ENCODE measurements around the gene SUCLA2.
"Not testable (repeated sequence)": the region's sequence is repeated elsewhere in the genome, so short reads cannot be mapped to it uniquely, and the experiment has no call there.

Gene SUCLA2

DNA sequence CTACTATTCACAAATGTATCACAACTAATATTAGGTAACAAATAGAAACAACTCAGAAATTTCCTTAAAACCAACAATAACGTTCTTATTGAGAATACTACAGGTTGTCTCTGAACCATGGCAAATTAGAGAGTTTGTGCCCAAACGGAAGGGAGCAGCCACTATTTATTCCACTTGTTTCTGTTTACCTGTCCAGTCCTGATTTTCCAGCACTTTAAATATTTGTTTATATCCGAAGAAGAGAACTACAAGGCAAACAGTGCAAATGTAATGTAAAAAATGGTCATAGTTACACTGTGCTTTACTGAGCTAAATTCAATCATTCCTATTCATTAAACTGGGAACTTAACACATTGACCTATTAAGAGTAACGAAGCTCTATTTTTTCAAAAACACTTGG is 9.2 kb downstream of the SUCLA2 start:
- no peak for DNase-seq (ENCODE audit: low read depth)

- DNase-seq (ENCODE audit: low read depth), result no peak
Observed at GRCh38 chr13:47990920-47991466, 10.1 kb downstream of the SUCLA2 start.

- no peak for DNase-seq (ENCODE audit: low read depth)
Observed at GRCh38 chr13:47990427-47990826, 10.6 kb downstream of the SUCLA2 start.

GRCh38 chr13:47983070-47983469 is 18.0 kb downstream of the SUCLA2 start:
- no peak for DNase-seq (ENCODE audit: low read depth)

GRCh38 chr13:47976325-47976724 is 24.7 kb downstream of the SUCLA2 start:
- DNase-seq (ENCODE audit: low read depth), result no peak

DNA sequence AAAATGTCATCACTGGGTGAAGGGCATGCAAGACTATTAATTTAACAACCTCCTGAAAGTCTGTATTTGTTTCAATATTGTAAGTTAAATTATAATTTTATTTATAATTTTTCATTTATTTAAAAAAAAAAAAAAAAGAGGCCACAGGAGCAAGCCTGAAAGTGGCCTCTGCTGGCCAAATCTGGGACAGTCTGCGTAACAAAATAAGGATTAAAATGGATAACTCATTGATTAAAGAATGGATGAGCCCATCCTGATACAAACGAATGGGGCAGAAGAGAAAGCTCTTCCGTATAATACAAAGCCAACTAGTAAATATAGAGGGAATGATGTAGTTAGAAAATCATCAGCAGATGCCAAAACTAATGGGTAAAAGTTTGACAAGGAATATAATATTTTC is 36.2 kb downstream of the SUCLA2 start:
- no peak for DNase-seq (ENCODE audit: low read depth)

- no peak for DNase-seq (ENCODE audit: low read depth)
Observed at GRCh38 chr13:47962237-47962636, 38.8 kb downstream of the SUCLA2 start.

DNA sequence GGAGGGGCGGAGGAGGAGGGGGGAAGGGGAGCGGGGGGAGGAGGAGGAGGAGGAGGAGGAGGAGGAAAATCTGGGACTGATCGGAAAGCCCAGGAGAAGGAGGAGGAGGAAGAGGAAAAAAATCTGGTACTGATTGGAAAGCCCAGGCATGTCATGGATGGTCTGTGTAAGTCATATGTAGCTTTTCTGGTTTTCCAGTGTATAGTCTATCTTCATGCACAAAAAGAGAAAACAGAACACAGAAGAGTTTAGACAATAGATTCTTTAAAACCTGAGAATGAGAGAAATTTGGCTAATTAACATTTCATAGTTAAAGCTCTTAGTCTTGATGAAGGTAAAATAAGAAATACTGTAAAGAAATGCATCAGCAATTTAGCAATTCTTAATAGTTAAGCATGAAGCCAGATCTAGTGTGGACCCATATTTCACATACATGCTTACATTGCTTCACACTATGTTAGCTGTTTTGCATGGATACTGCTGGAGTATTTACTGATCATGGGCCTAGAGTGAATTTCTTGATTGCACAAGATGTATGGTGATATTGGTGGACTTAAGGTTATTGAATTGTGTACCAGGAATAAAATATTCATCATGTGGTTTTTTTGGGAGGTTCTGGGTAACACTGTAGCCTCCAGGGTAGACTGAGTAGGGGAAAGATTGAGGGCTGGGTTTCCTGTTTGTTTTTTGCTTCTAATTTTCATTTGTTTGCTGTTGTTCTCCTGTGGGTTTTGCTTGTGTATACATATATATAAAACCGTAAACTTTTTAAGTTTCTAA is 41.4 kb downstream of the SUCLA2 start:
- no peak for DNase-seq (ENCODE audit: low read depth)

DNA sequence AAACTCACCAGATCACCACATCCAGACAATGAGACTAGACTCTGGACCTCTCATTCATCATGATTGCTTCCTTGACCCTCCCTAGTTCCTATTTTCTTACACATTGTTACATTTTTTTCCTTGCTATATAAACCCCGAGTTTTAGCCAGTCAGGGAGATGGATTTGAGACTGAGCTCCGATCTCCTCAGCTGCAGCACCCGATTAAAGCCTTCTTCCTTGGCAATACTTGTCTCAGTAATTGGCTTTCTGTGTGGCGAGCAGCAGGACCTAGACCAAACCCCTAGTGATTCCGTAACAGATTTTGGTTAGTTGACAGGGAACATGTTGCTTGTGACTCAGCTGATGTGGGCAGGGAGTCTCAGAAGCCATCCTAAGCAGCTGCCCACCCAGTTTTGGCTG is 44.0 kb downstream of the SUCLA2 start:
- no peak for DNase-seq (ENCODE audit: low read depth)

DNA sequence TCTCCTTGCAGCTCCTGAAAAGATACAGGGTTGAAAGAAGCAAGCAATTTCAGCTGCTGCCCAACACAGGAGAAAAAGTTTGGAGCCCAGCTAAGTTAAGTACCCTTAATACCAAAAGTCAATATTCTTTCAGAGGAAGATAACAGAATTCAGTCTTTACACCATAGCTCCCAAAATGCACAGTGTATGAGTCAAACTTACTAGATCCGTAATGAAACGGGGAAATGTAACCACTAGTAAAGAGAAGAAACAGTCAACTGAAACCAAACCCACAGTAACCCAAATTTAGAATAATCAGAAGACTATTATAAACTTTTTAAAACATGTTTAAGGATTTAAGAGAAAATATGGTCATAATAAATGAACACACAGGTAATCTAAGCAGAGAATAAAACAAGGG is 45.2 kb downstream of the SUCLA2 start:
- no peak for DNase-seq (ENCODE audit: low read depth)

DNA sequence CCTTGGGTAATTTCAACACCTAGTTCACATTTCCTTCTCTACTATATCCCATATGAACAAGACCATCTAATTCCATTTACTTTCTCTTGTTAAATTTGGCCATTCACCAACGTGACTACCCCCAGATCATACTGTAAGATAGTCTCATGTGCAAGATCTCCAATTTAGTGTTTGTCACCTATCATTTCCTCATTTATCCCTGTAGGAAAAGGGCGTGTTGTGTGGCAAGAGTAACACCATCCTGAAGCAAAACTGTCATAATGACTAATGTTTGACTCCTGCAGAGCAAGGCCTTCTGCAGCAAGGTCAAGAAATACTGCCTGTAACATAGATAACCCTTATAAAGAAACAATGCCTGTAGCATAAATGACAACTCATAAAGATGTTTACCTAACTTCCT is 51.3 kb downstream of the SUCLA2 start:
- no peak for DNase-seq (ENCODE audit: low read depth)

DNA sequence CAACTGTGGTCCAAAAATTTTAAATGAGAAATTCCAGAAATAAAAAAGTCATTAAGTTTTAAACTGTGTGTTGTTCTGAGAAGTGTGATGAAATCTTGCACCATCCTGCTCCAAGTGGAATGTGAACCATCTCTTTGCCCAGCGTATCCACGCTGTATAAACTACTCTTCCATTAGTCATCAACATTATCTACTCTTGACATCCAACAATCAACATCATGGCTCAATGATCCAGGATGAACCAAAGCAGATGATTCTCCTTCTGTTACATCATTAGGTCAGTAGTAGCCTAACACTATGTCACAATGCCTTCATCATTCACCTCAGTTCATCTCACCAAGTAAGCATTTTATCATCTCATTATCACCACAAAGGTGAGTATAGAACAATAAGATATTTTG is 55.3 kb downstream of the SUCLA2 start:
- no peak for DNase-seq (ENCODE audit: low read depth)

- DNase-seq (ENCODE audit: low read depth), result not testable (repeated sequence)
Observed at GRCh38 chr13:47945146-47945545, 55.9 kb downstream of the SUCLA2 start.

GRCh38 chr13:47934371-47934770 is 66.7 kb downstream of the SUCLA2 start:
- no peak for DNase-seq (ENCODE audit: low read depth)

GRCh38 chr13:47932950-47933923 is 67.8 kb downstream of the SUCLA2 start:
- no peak for DNase-seq (ENCODE audit: low read depth)

DNA sequence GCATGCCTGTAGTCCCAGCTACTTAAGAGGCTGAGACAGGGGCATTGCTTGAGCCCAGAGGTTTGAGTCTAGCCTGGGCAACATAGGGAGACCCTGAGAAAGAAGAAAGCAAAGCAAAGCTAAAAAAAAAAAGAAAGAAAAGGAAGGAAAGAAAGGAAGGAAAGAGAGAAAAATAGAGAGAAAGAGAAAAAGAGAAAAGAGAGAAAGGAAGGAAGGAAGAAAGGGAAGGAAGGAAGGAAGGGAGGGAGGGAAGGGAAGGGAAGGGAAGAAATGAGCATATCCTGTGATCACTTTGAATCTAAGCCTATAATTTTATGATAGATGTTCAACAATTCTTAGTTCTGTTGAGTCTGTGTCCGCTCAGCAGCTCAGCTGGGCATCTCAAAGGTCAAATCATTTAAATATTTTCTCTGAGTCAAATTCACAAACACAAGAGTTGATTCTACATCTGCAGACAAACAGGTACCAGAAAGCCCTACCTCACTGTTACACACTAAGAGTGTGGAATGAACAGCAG is 70.4 kb downstream of the SUCLA2 start:
- DNase-seq (ENCODE audit: low read depth), result no peak

DNA sequence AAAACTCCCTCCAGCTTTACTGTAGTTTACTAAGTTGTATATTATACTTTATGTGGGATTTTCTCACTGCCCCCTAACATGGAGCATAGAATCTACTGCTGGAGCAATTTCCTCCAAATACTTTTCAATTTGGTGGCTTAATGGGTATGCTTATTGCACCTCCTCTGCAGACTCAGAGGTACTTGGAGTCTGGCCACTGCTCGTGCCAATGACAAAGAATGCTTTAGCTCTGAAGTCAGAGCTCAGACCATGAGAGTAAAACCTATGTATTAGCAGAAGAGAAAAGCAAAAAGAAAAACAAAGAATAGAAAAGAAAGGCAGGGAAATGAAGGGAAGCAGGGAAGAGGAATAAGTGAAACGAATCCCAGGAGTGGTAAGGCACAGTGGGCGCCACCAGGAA is 71.9 kb downstream of the SUCLA2 start:
- DNase-seq (ENCODE audit: low read depth), result no peak

DNA sequence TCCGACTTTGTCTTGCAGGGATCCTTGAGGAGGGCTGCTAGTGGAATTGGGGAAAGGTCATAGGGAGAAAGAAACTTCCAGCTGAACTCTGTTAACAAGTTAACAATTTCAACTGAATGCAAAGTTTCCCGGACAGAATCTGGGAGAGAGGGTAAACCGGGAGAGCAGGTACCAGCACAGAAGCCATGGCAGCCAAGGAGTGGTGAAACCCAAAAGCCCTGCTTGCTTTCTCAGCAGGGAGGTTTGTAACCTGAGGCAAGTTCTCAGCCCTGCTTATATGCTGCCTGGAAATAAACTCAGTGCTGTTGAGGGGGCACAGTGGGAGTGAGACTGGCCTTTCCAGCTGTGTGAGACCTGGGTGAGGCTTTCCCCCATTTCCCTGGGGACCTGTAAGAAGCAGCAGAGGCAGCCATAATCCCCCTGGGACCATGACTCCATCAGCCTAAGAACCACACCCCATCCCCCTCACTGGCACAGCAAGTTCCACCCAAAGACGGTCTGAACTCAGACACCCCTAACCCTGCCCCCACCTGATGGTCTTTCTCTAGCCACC is 84.0 kb downstream of the SUCLA2 start:
- DNase-seq (ENCODE audit: low read depth), result no peak

- no peak for DNase-seq (ENCODE audit: low read depth)
Observed at GRCh38 chr13:47908197-47908902, 92.7 kb downstream of the SUCLA2 start.

DNA sequence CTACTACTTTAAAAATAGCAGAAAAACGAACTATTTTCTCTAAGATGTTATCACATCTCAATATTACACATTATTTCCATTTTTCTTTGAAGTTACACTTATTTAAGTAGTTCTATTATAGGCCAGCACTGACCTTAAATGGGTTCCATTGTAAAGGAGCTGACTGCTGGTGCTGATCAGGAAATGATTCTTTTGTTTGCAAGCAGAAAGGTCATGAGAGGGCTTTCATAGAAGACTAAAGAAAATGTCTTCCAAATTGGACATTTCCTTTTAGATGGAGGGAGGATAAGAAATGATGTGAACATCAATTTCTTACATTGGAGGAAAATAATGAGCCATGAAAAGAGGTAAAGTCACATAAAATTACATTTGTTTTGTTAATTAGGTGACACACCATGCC is 96.2 kb downstream of the SUCLA2 start:
- DNase-seq (ENCODE audit: low read depth), result no peak

DNA sequence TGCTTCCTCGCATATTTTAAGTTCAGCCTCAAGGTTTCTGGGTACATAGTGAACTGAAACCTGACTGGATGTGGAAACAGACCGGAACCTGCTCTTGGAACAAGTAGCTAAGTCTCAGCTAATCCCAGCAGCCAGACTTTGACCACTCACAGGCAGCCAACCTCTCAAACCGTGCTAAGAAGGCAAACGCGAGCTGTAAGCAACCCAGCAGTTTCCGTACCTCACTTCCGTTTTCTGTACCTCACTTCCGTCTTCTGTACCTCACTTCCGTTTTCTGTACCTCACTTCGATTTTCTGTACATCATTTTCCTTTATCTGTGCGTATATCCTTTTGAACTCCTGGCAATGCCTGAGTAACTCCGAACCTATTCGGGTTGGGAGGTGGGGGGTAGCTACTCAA is 96.8 kb downstream of the SUCLA2 start:
- DNase-seq (ENCODE audit: low read depth), result no peak

DNA sequence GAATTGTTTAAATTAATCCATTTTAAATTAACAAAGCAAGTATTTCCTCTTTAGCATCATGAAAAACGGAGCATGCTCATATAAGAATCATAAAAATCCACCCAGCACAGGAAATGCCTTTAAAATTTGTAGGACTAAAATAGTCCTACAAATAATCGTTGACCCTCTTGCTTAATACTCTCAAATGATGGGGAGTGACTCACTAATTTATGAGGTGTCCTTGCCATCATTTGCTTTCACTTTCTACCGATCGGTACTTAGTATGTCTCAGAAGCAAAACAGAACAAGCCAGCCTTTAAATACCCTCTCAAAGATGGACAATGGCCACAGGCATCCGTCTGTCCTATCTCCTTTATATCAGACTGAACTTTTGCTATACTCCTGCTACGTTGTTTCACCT is 97.2 kb downstream of the SUCLA2 start:
- no peak for DNase-seq (ENCODE audit: low read depth)

Data from activated T-cell treated with anti-CD3 and anti-CD28 coated beads for 24 hours (primary cell).